HG03196 (cell line): ENCODE measurements around the gene ADAMTS5.

Experiments used
- ATAC-seq: cut with Tn5 transposase; IDR thresholded peaks from one replicate; pipeline ENCODE4 v1.9.1; 2021; ENCODE audit not compliant: unreplicated experiment

Gene ADAMTS5

GRCh38 chr21:26967062-26967913 is at the start of gene ADAMTS5:
ADAMTS5 (minus strand) TSS chr21:26967088; CDS start chr21:26966391, 697 bp downstream.
- no peak for ATAC-seq

- ATAC-seq, result no peak
Measured at GRCh38 chr21:27001526-27001925, 34.6 kb upstream of the ADAMTS5 start.

- ATAC-seq, result no peak
Measured at GRCh38 chr21:26983576-26983975, 16.7 kb upstream of the ADAMTS5 start.

- no peak for ATAC-seq
Measured at GRCh38 chr21:26982767-26983166, 15.9 kb upstream of the ADAMTS5 start.

GRCh38 chr21:26977746-26978145 is 10.9 kb upstream of the ADAMTS5 start:
- ATAC-seq, result no peak

GRCh38 chr21:26973226-26973625 is 6.3 kb upstream of the ADAMTS5 start:
- ATAC-seq, result no peak

- no peak for ATAC-seq
Measured at GRCh38 chr21:26972192-26972591, 5.3 kb upstream of the ADAMTS5 start.

- ATAC-seq, result no peak
Measured at GRCh38 chr21:26969971-26970725, 3.3 kb upstream of the ADAMTS5 start.

GRCh38 chr21:26966649-26967061 is 233 bp downstream of the ADAMTS5 start:
- ATAC-seq, result no peak

- no peak for ATAC-seq
Measured at GRCh38 chr21:26965907-26966581, 844 bp downstream of the ADAMTS5 start.

GRCh38 chr21:26965040-26965906 is 1.6 kb downstream of the ADAMTS5 start:
- ATAC-seq, result no peak

GRCh38 chr21:26964170-26964778 is 2.6 kb downstream of the ADAMTS5 start:
- no peak for ATAC-seq

GRCh38 chr21:26962621-26963181 is 4.2 kb downstream of the ADAMTS5 start:
- ATAC-seq, result no peak

- no peak for ATAC-seq
Measured at GRCh38 chr21:26961698-26962097, 5.2 kb downstream of the ADAMTS5 start.

GRCh38 chr21:26958788-26959187 is 8.1 kb downstream of the ADAMTS5 start:
- no peak for ATAC-seq

GRCh38 chr21:26956813-26957212 is 10.1 kb downstream of the ADAMTS5 start:
- ATAC-seq, result no peak

- no peak for ATAC-seq
Measured at GRCh38 chr21:26956216-26956615, 10.7 kb downstream of the ADAMTS5 start.

GRCh38 chr21:26954662-26955121 is 12.2 kb downstream of the ADAMTS5 start:
- ATAC-seq, result no peak

GRCh38 chr21:26952374-26953066 is 14.4 kb downstream of the ADAMTS5 start:
- ATAC-seq, result no peak
